Common myeloid progenitor, CD34-positive (primary cell): ENCODE measurements around the gene HAP1.

Experiments
- CTCF ChIA-PET: fragments of 350-600 bp; sonication (Branson Sonifier 250); formaldehyde crosslinking; loops from one replicate; lab custom pipeline; 2021; ENCODE audit warnings: antibody characterized with exemption; lab: Charles Lee
- POLR2A ChIA-PET: fragments of 350-600 bp; sonication (Branson Sonifier 250); formaldehyde crosslinking; loops from one replicate; lab custom pipeline; 2021; ENCODE audit warnings: antibody characterized with exemption; lab: Charles Lee
- DNase-seq, 3 donors: peaks; one replicate each; pipeline versions ENCODE4 v3.0.0 to v3.0.0-alpha.2; 2013
- H3K27ac ChIP-seq, 2 experiments: 1 replicate in 1 of 2; 2 replicates in 1 of 2; pipeline ENCODE4 v1.7.0; 2013; ENCODE audit warnings: inconsistent platforms in 2 of 2, low read length in 2 of 2, mild to moderate bottlenecking in 2 of 2, low read depth in 1 of 2, moderate library complexity in 1 of 2; ENCODE audit not compliant: severe bottlenecking in 2 of 2, insufficient read depth in 1 of 2, poor library complexity in 1 of 2
- H3K27me3 ChIP-seq, 5 experiments: replicated peaks in 2 of 5; 1 replicate in 3 of 5; 2 replicates in 2 of 5; pipeline versions ENCODE4 v1.6.1 to v1.7.0; 2013; ENCODE audit warnings: low read length in 4 of 5, mild to moderate bottlenecking in 2 of 5, moderate library complexity in 2 of 5, inconsistent platforms in 1 of 5; ENCODE audit not compliant: insufficient read depth in 5 of 5, control insufficient read depth in 4 of 5
- H3K36me3 ChIP-seq, 4 experiments: 1 replicate in 2 of 4; 2 replicates in 2 of 4; pipeline versions ENCODE4 v1.6.1 to v1.7.0; 2013; ENCODE audit warnings: low read length in 3 of 4, control low read depth in 1 of 4, mild to moderate bottlenecking in 1 of 4; ENCODE audit not compliant: control insufficient read depth in 4 of 4, insufficient read depth in 4 of 4
- H3K4me1 ChIP-seq, 4 experiments: 1 replicate in 3 of 4; 2 replicates in 1 of 4; pipeline versions ENCODE4 v1.6.1 to v1.7.1; 2013; ENCODE audit warnings: low read length in 3 of 4, mild to moderate bottlenecking in 3 of 4, control low read depth in 1 of 4, inconsistent platforms in 1 of 4, moderate library complexity in 1 of 4; ENCODE audit not compliant: control insufficient read depth in 4 of 4, insufficient read depth in 4 of 4; ENCODE audit errors: control extremely low read depth in 1 of 4
- H3K4me3 ChIP-seq, 7 experiments: 1 replicate in 4 of 7; 2 replicates in 3 of 7; pipeline versions ENCODE4 v1.5.1 to v1.7.0; 2013; ENCODE audit warnings: mild to moderate bottlenecking in 7 of 7, low read length in 6 of 7, moderate library complexity in 6 of 7, inconsistent platforms in 2 of 7, low read depth in 2 of 7, control low read depth in 1 of 7; ENCODE audit not compliant: insufficient read depth in 4 of 7, control insufficient read depth in 1 of 7; ENCODE audit errors: extremely low read depth in 1 of 7
- H3K9me3 ChIP-seq, 5 experiments: 1 replicate in 4 of 5; 2 replicates in 1 of 5; pipeline versions ENCODE4 v1.6.1 to v1.7.1; 2013; ENCODE audit warnings: low read length in 4 of 5, mild to moderate bottlenecking in 2 of 5, inconsistent platforms in 1 of 5, low read depth in 1 of 5, moderate library complexity in 1 of 5; ENCODE audit not compliant: control insufficient read depth in 4 of 5, insufficient read depth in 2 of 5; ENCODE audit errors: control extremely low read depth in 1 of 5
- WGBS: methylation state at CpG from one replicate; pipeline ENCODE4 v1.1.5; 2013; ENCODE audit not compliant: insufficient coverage; 5-methylcytosine and 5-hydroxymethylcytosine counted together

Gene HAP1

DNA sequence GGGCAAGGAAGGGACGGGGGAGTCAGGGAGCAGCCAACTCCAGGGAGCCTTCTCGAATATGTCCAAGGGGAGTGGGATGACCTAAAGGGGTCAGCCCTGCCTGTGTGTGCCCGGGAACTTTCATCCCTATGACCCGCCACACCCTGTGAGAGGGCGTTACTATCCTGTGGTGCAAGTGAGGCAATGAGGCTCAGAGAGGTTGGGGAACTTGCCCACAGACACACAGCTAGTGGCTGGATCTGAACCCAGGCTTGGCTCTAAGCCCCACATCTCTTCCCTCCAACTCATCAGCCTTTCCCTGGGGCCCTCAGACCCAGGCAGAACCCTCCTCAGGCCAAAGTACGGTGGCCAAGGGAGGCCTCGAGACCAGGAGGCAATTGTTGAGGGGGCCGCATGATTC, 28.9 kb upstream of the HAP1 start:
- ChIA-PET CTCF (interaction anchor here (1.9 to 3.0 kb wide), 3 partner anchors 9 to 38 kb away, joined by 5 to 20 read pairs (median 12); no protein-coding TSS in a partner anchor), POLR2A (interaction anchor here (1.0 to 4.9 kb wide), 2 partner anchors 23 to 38 kb away, joined by 3 to 28 read pairs; partner anchors contain the start of gene JUP)
- Histone ChIP-seq H3K4me1 (no peaks in the 10 kb centered on the region), H3K4me3 (no peak overlapping the region), H3K27ac (no peak overlapping the region), H3K36me3 (peaks cover 22 to 88% (median 56%) of the 10 kb centered on the region in 4 experiments), H3K27me3 (no peaks in the 10 kb centered on the region), H3K9me3 (no peaks in the 10 kb centered on the region)
- DNase-seq = no peak
- 100% methylated on average over 8 of the region's 8 CpGs for WGBS

GRCh38 chr17:41762841-41763240, 28.4 kb upstream of the HAP1 start:
- CTCF ChIA-PET = interaction anchor here (0.8 to 3.0 kb wide), 4 partner anchors 9 to 38 kb away, joined by 3 to 20 read pairs (median 8); partner anchors contain the start of gene JUP

GRCh38 chr17:41762391-41762790, 27.9 kb upstream of the HAP1 start:
- H3K27me3 ChIP-seq = no peaks in the 10 kb centered on the region
- CTCF ChIA-PET = interaction anchor here (0.8 to 3.0 kb wide), 4 partner anchors 8 to 39 kb away, joined by 3 to 20 read pairs (median 8); partner anchors contain the start of gene JUP
- DNase-seq = no peak
- H3K4me1 ChIP-seq = no peaks in the 10 kb centered on the region
- 94% methylated on average over 5 of the region's 6 CpGs for WGBS
- peaks cover 23 to 89% (median 60%) of the 10 kb centered on the region in 4 experiments for H3K36me3 ChIP-seq
- H3K4me3 ChIP-seq = no peak overlapping the region
- no peaks in the 10 kb centered on the region for H3K9me3 ChIP-seq
- no peak overlapping the region for H3K27ac ChIP-seq
- POLR2A ChIA-PET = interaction anchor here (1.0 to 4.9 kb wide), 2 partner anchors 23 to 39 kb away, joined by 3 to 28 read pairs; partner anchors contain the start of gene JUP

More at GRCh38 chr17:41762841-41763240, 28.4 kb upstream of the HAP1 start:
- WGBS = 98% methylated on average over 14 of the region's 16 CpGs
- Histone ChIP-seq H3K27ac (no peak overlapping the region), H3K36me3 (peaks cover 22 to 89% (median 58%) of the 10 kb centered on the region in 4 experiments), H3K27me3 (no peaks in the 10 kb centered on the region), H3K9me3 (no peaks in the 10 kb centered on the region), H3K4me1 (no peaks in the 10 kb centered on the region), H3K4me3 (no peak overlapping the region)
- POLR2A ChIA-PET = interaction anchor here (1.0 to 4.9 kb wide), 2 partner anchors 23 to 39 kb away, joined by 3 to 28 read pairs; partner anchors contain the start of gene JUP
- DNase-seq = no peak

DNA sequence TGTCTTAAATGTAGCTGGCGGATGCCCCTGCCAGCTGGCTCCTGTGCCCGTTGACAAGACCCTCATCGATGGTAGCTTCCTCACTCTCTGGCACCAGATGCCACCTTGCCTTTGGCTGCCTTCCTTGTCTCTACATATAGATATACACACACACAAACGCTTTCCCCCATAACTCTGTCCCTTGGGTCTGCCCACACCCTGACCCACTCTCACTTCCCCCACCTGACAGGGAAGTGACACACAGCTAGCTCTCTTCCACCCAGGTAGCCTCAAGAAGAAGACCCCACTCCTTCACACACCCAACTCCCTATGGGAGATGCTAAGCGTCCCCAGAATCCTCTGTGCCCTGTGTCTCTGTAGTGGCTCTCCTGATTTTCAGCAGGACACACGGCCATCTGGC, 26.4 kb upstream of the HAP1 start:
- POLR2A ChIA-PET = no interaction called here
- H3K36me3 ChIP-seq = peaks cover 20 to 87% (median 63%) of the 10 kb centered on the region in 4 experiments
- no peaks in the 10 kb centered on the region for H3K9me3 ChIP-seq
- no peaks in the 10 kb centered on the region for H3K27me3 ChIP-seq
- H3K27ac ChIP-seq = no peak overlapping the region
- H3K4me3 ChIP-seq = no peak overlapping the region
- CTCF ChIA-PET = interaction anchor here (1.0 to 1.3 kb wide), 4 partner anchors 13 to 32 kb away, joined by 3 to 5 read pairs (median 3); partner anchors contain the start of gene JUP
- no peaks in the 10 kb centered on the region for H3K4me1 ChIP-seq
- DNase-seq = no peak
- 100% methylated on average over 5 of the region's 6 CpGs for WGBS

- DNase-seq = no peak
- Histone ChIP-seq H3K4me1 (no peaks in the 10 kb centered on the region), H3K4me3 (no peak overlapping the region), H3K27ac (no peak overlapping the region), H3K36me3 (peaks cover 17 to 88% (median 63%) of the 10 kb centered on the region in 4 experiments), H3K27me3 (no peaks in the 10 kb centered on the region), H3K9me3 (no peaks in the 10 kb centered on the region)
- CTCF ChIA-PET = interaction anchor here (1.0 to 3.4 kb wide), 2 partner anchors 10 to 27 kb away, joined by 3 to 15 read pairs; partner anchors contain the start of gene JUP
- WGBS = 96% methylated on average over 8 of the region's 9 CpGs
- POLR2A ChIA-PET = interaction anchor here (1.6 kb wide), 1 partner anchor 27 kb away, joined by 3 read pairs; the partner anchor contains the start of gene JUP
Observed at GRCh38 chr17:41758601-41759000, 24.2 kb upstream of the HAP1 start.

DNA sequence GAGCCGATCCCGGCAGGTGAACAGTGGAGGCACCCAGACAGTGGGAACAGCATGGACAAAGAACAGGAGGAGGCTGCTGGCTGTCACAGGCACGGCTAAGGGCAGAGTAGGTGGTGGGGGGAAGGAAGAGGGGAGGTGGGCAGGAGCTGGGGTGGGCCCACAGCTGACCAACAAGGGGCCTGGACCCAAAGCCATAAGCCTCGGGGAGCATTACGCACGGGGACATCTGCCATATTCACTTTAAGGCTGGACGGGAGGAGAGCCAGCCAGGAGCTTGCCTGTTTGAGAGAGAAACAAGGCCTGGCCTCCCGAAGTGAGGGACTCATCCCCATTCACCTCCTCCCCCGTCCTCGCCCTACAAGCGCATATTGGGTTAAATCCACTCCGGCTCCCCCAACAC, 19.6 kb upstream of the HAP1 start:
- Histone ChIP-seq H3K27ac (no peak overlapping the region), H3K36me3 (peaks cover 4 to 52% (median 34%) of the 10 kb centered on the region in 4 experiments), H3K27me3 (no peaks in the 10 kb centered on the region), H3K9me3 (no peaks in the 10 kb centered on the region), H3K4me1 (no peaks in the 10 kb centered on the region), H3K4me3 (no peak overlapping the region)
- WGBS = 85% methylated on average over 12 of the region's 12 CpGs
- CTCF ChIA-PET = interaction anchor here (0.7 to 2.5 kb wide), 9 partner anchors 9 to 53 kb away, joined by 3 to 9 read pairs (median 4); partner anchors contain the start of gene HAP1
- DNase-seq = no peak
- POLR2A ChIA-PET = interaction anchor here (0.5 to 1.0 kb wide), 4 partner anchors 15 to 57 kb away, joined by 3 read pairs; partner anchors contain the start of genes JUP and P3H4

DNA sequence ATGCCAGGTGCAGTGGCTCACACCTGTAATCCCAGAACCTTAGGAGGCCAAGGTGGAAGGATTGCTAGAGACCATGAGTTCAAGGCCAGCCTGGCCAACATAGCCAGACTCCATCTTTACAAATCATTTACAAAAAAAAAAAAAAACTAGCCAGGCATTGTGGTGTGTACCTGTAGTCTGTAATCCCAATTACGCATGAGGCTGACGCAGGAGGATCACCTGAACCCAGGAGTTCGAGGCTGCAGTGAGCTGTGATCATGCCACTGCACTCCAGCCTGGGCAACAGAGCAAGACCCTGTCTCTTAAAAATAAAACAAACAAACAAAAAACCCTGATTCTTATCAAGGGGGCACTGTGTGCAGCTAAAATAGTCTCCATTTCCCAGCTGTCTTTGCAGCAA, 16.8 kb upstream of the HAP1 start:
- POLR2A ChIA-PET = interaction anchor here (1.5 kb wide), 1 partner anchor 35 kb away, joined by 3 read pairs; the partner anchor contains the start of gene JUP
- Histone ChIP-seq H3K4me3 (no peak overlapping the region), H3K36me3 (peaks cover 0 to 29% (median 17%) of the 10 kb centered on the region in 4 experiments), H3K9me3 (no peaks in the 10 kb centered on the region), H3K27ac (no peak overlapping the region), H3K27me3 (no peaks in the 10 kb centered on the region), H3K4me1 (no peaks in the 10 kb centered on the region)
- 72% methylated on average over 3 of the region's 3 CpGs for WGBS
- DNase-seq = no peak
- CTCF ChIA-PET = interaction anchor here (0.6 to 3.2 kb wide), 8 partner anchors 8 to 60 kb away, joined by 3 to 13 read pairs (median 5); partner anchors contain the start of genes JUP and P3H4
